ENCODE measurements around the gene SPESP1.

DNA sequence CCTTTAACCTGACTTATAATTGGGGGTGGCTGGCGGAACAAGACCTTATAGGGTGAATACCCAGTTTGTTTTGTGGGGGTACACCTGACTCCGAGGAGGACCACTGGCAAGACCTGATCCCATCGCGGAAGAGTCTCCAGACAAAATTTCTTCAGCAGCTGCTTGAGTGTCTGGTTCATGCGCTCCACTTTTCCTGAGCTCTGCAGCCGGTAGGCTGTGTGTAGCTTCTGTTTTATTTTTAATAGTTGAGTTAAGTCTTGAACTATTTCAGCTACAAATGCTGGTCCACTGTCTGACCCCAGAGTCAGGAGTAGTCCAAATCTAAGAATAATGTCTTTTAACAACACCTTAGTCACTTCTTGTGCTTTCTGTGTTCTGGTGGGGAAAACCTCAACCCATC is 63.0 kb downstream of the SPESP1 start:
- no peak for TF ChIP-seq ZNF274 (IDR thresholded peaks at IDR 0.05; ENCODE audit: low read depth, low read length)
- TF ChIP-seq SUZ12 (IDR thresholded peaks at IDR 0.05; ENCODE audit: extremely low read depth, insufficient read depth, insufficient read length): no peak
- TF ChIP-seq YY1 (IDR thresholded peaks at IDR 0.05; ENCODE audit: insufficient read depth, insufficient read length): no peak
